ENCODE data around the gene NTRK3.

- TF ChIP-seq POLR2A (IDR thresholded peaks at IDR 0.05; ENCODE audit: low read length) (no peak), GATA1 (IDR thresholded peaks at IDR 0.05; ENCODE audit: low read depth, low read length) (no peak)
Measured at GRCh38 chr15:88191812-88192165, 64.8 kb downstream of the NTRK3 start.

Data from erythroblast (primary cell).